OCI-LY1 (cell line): ENCODE measurements around the gene OAF.

ENCODE experiments used
- H2AFZ ChIP-seq: fragments of 200-600 bp; sonication (generic), shearing (Covaris generic); 2 replicates; pipeline ENCODE4 v1.6.0; 2014; ENCODE audit warnings: antibody characterized with exemption, mild to moderate bottlenecking, low read length
- H3F3A ChIP-seq: fragments of 200-600 bp; sonication (generic), shearing (Covaris generic); 2 replicates; pipeline ENCODE4 v1.6.0; 2014; ENCODE audit warnings: mild to moderate bottlenecking, antibody characterized with exemption, low read length, moderate library complexity; ENCODE audit not compliant: insufficient read depth
- H3K27ac ChIP-seq: fragments of 200-600 bp; sonication (generic); 2 replicates; pipeline ENCODE4 v1.5.1; 2014; ENCODE audit warnings: low read length, mixed run types, mild to moderate bottlenecking, low read depth; ENCODE audit not compliant: poor library complexity, severe bottlenecking
- H3K27me3 ChIP-seq: fragments of 200-600 bp; sonication (generic); 2 replicates; pipeline ENCODE4 v1.6.0; 2014; ENCODE audit warnings: antibody characterized with exemption, mild to moderate bottlenecking, low read length, moderate library complexity; ENCODE audit not compliant: insufficient read depth
- H3K36me3 ChIP-seq: fragments of 200-600 bp; sonication (generic); 2 replicates; pipeline ENCODE4 v1.6.1; 2014; ENCODE audit warnings: mild to moderate bottlenecking, antibody characterized with exemption, low read length, moderate library complexity, mixed read lengths; ENCODE audit not compliant: insufficient read depth
- H3K4me1 ChIP-seq: fragments of 200-600 bp; sonication (generic); 2 replicates; pipeline ENCODE4 v1.5.1; 2014; ENCODE audit warnings: mild to moderate bottlenecking, low read length, moderate library complexity; ENCODE audit not compliant: insufficient read depth, severe bottlenecking
- H3K4me2 ChIP-seq: fragments of 200-600 bp; sonication (generic), shearing (Covaris generic); 2 replicates; pipeline ENCODE4 v1.6.1; 2014; ENCODE audit warnings: low read length
- H3K4me3 ChIP-seq: fragments of 200-600 bp; sonication (generic); 2 replicates; pipeline ENCODE4 v1.5.1; 2014; ENCODE audit warnings: low read length, low read depth, mild to moderate bottlenecking, mixed read lengths; ENCODE audit not compliant: poor library complexity, severe bottlenecking
- H3K79me2 ChIP-seq: fragments of 200-600 bp; shearing (Covaris generic); 2 replicates; pipeline ENCODE4 v1.6.1; 2016; ENCODE audit warnings: mixed run types, low read length, mixed read lengths; ENCODE audit not compliant: insufficient read depth
- H3K9ac ChIP-seq: fragments of 200-600 bp; sonication (generic), shearing (Covaris generic); 2 replicates; pipeline ENCODE4 v1.6.1; 2014; ENCODE audit warnings: mild to moderate bottlenecking, low read length, mixed read lengths
- H3K9me2 ChIP-seq: fragments of 200-600 bp; sonication (generic), shearing (Covaris generic); 2 replicates; pipeline ENCODE4 v1.6.1; 2014; ENCODE audit warnings: low read depth, mild to moderate bottlenecking, low read length, mixed read lengths
- H3K9me3 ChIP-seq: fragments of 200-600 bp; shearing (Covaris generic); 2 replicates; pipeline ENCODE4 v1.6.1; 2014; ENCODE audit warnings: low read length, mixed read lengths
- H4K20me1 ChIP-seq: fragments of 200-600 bp; sonication (generic), shearing (Covaris generic); 2 replicates; pipeline ENCODE4 v1.6.0; 2016; ENCODE audit warnings: mild to moderate bottlenecking, low read length; ENCODE audit not compliant: insufficient read depth
- CTCF ChIP-seq: fragments of 200-600 bp; sonication (generic), shearing (Covaris generic); IDR thresholded peaks from 2 replicates; pipeline ENCODE4 v1.5.1; 2017; ENCODE audit warnings: mild to moderate bottlenecking, antibody characterized with exemption, low read length, moderate library complexity, mixed read lengths
- EZH2 ChIP-seq: fragments of 200-600 bp; sonication (generic), shearing (Covaris generic); IDR thresholded peaks from 2 replicates; pipeline ENCODE4 v1.8.0; 2017; ENCODE audit warnings: borderline replicate concordance, mixed run types, mild to moderate bottlenecking, antibody characterized with exemption, low read length, moderate library complexity, mixed read lengths

OAF gene

GRCh38 chr11:120205596-120206161 lies 5.2 kb upstream of the OAF start:
- Histone ChIP-seq H3K27ac (no peak overlapping the region), H4K20me1 (no peaks in the 10 kb centered on the region), H3K4me3 (no peak overlapping the region), H3K4me2 (no peak overlapping the region), H3K9me3 (no peaks in the 10 kb centered on the region), H3K27me3 (no peaks in the 10 kb centered on the region), H3K9ac (no peak overlapping the region), H2AFZ (no peak overlapping the region), H3K4me1 (no peaks in the 10 kb centered on the region), H3F3A (no peaks in the 10 kb centered on the region), H3K9me2 (no peaks in the 10 kb centered on the region), H3K79me2 (no peaks in the 10 kb centered on the region), H3K36me3 (no peaks in the 10 kb centered on the region)
- TF ChIP-seq EZH2, result no peak
- no peak for TF ChIP-seq CTCF

GRCh38 chr11:120207512-120207911 lies 3.3 kb upstream of the OAF start:
- H3F3A ChIP-seq, result no peaks in the 10 kb centered on the region
- no peaks in the 10 kb centered on the region for H3K9me3 ChIP-seq
- H3K4me1 ChIP-seq, result no peaks in the 10 kb centered on the region
- no peaks in the 10 kb centered on the region for H3K36me3 ChIP-seq
- H3K4me2 ChIP-seq, result no peak overlapping the region
- H3K79me2 ChIP-seq, result no peaks in the 10 kb centered on the region
- H3K9ac ChIP-seq, result no peak overlapping the region
- no peak overlapping the region for H3K27ac ChIP-seq
- no peak overlapping the region for H2AFZ ChIP-seq
- TF ChIP-seq CTCF, result no peak
- no peak for TF ChIP-seq EZH2
- H3K9me2 ChIP-seq, result no peaks in the 10 kb centered on the region
- H3K27me3 ChIP-seq, result no peaks in the 10 kb centered on the region
- H4K20me1 ChIP-seq, result no peaks in the 10 kb centered on the region
- no peak overlapping the region for H3K4me3 ChIP-seq

- H3K4me1 ChIP-seq, result no peaks in the 10 kb centered on the region
These were observed 2.8 kb upstream of the OAF start for GRCh38 chr11:120208001-120208441.

More at GRCh38 chr11:120208001-120208441, 2.8 kb upstream of the OAF start:
- Histone ChIP-seq H3K36me3 (no peaks in the 10 kb centered on the region), H3K9ac (no peak overlapping the region), H3F3A (no peaks in the 10 kb centered on the region), H3K27me3 (no peaks in the 10 kb centered on the region), H3K79me2 (no peaks in the 10 kb centered on the region), H3K27ac (no peak overlapping the region), H4K20me1 (no peaks in the 10 kb centered on the region), H3K9me3 (no peaks in the 10 kb centered on the region), H3K4me3 (no peak overlapping the region), H3K4me2 (no peak overlapping the region), H2AFZ (no peak overlapping the region), H3K9me2 (no peaks in the 10 kb centered on the region)
- no peak for TF ChIP-seq EZH2
- TF ChIP-seq CTCF, result no peak
